Heart left ventricle (tissue), 13 donors: Measurements from ENCODE around the gene MRPL22.
"Not testable (repeated sequence)": the region's sequence is repeated elsewhere in the genome, so short reads cannot be mapped to it uniquely, and the experiment has no call there.

ENCODE experiments used
- POLR2A ChIP-seq, 2 donors: fragments of 450-650 bp; IDR thresholded peaks; one replicate each; pipeline ENCODE4 v1.6.1; 2017; ENCODE audit warnings: antibody characterized with exemption in 2 of 2, mild to moderate bottlenecking in 2 of 2, moderate library complexity in 2 of 2
- TF ChIP-seq, protein P1 (sequence below), 12 donors: fragments of 200-600 bp; sonication (generic) in 4 of 12; IDR thresholded peaks; one replicate each; pipeline versions ENCODE4 v1.5.0 to v1.8.0; 2018 to 2022; ENCODE audit warnings: antibody characterized with exemption in 12 of 12, mild to moderate bottlenecking in 5 of 12
- donor health status: ischemic (EF 13 %, LVEDD 7.1; RV severe dilation, severe dysfunction).
- donor health status: DM: no; HTN: yes; CAD: no.
- donor health status: DM: no; HTN: no; CAD: no.
- donor health status: ischemic (EF 25% LVEDD 6.9; RV normal size, moderate dysfunction).
- donor health status: ischemic (EF 25% LVEDD 5.7; RV mildly dilated, moderate dysfunction).
- donor health status: ischemic (EF 35%, LVEDD 5.7; RV mildly dilated, moderate dysfunction).
- donor health status: nonischemic (EF 11% LVEDD 7.7; RV severe dilation, severe dysfunction).
- donor health status: DM: yes; HTN: yes; CAD: no.
- donor health status: PGD.
- donor health status: ischemic (EF 29% LVEDD 5.4; RV normal size, mild dysfunction).
- donor health status: nonischemic (EF 23%, LVEDD 6.1; RV moderate dilation, normal function).

DNA sequence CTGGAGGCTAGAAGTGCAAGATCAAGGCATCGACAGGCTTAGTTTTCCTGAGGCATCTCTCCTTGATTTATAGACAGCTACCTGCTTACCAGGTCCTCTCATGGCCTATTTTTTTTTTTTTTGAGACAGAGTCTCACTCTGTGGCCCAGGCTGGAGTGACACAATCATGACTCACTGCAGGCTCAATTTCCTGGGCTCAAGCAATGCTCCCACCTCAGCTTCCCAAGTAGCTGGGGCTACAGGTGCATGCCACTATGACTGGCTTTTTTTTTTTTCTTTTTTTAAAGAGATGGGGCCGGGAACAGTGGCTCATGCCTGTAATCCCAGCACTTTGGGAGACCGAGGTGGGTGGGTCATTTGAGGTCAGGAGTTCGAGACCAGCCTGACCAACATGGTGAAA is 61.8 kb downstream of the MRPL22 start:
- TF ChIP-seq, protein P1, sequence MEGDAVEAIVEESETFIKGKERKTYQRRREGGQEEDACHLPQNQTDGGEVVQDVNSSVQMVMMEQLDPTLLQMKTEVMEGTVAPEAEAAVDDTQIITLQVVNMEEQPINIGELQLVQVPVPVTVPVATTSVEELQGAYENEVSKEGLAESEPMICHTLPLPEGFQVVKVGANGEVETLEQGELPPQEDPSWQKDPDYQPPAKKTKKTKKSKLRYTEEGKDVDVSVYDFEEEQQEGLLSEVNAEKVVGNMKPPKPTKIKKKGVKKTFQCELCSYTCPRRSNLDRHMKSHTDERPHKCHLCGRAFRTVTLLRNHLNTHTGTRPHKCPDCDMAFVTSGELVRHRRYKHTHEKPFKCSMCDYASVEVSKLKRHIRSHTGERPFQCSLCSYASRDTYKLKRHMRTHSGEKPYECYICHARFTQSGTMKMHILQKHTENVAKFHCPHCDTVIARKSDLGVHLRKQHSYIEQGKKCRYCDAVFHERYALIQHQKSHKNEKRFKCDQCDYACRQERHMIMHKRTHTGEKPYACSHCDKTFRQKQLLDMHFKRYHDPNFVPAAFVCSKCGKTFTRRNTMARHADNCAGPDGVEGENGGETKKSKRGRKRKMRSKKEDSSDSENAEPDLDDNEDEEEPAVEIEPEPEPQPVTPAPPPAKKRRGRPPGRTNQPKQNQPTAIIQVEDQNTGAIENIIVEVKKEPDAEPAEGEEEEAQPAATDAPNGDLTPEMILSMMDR (IDR thresholded peaks at IDR 0.05): not testable (repeated sequence)
- not testable (repeated sequence) for TF ChIP-seq POLR2A (IDR thresholded peaks at IDR 0.05)
